Coronary artery (tissue), 2 donors: ENCODE results near the gene SYT14.
"Not testable (repeated sequence)": the region's sequence is repeated elsewhere in the genome, so short reads cannot be mapped to it uniquely, and the experiment has no call there.

Experiments used
- DNase-seq: peaks from one replicate; pipeline ENCODE4 v3.0.0-alpha.2; 2017; ENCODE audit warnings: low spot score
- H3K27ac ChIP-seq, 2 donors: fragments of 200-600 bp; sonication (generic); one replicate each; pipeline ENCODE4 v1.5.1; 2016 to 2019
- H3K4me3 ChIP-seq: fragments of 200-600 bp; sonication (generic); 2 replicates; pipeline ENCODE4 v1.5.1; 2016; ENCODE audit warnings: mild to moderate bottlenecking, moderate library complexity
- TF ChIP-seq, protein P1 (sequence below): fragments of 200-600 bp; sonication (generic); IDR thresholded peaks from one replicate; pipeline ENCODE4 v1.5.1; 2019; ENCODE audit warnings: antibody characterized with exemption

SYT14 gene

DNA sequence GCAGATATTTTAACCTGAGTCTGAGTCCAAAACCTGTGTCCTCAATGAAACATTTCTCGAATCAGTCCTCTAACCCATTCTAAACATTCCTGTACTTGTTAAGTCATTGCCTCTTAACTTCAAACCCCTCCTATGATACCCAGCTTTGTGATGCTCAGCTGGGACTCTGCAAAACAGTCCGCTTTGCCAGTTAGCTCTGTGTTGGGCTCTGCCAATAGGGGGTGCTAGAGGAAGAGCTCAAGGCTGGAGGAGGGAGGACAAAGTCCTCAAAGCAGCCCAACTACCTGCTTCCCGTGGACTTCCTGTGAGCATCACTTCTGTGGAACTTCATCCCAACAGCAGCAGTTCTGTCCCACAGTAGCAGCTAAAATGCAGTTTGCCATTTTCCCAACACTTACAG lies 38.1 kb upstream of the SYT14 start:
- no peak overlapping the region for H3K4me3 ChIP-seq
- TF ChIP-seq, protein P1, sequence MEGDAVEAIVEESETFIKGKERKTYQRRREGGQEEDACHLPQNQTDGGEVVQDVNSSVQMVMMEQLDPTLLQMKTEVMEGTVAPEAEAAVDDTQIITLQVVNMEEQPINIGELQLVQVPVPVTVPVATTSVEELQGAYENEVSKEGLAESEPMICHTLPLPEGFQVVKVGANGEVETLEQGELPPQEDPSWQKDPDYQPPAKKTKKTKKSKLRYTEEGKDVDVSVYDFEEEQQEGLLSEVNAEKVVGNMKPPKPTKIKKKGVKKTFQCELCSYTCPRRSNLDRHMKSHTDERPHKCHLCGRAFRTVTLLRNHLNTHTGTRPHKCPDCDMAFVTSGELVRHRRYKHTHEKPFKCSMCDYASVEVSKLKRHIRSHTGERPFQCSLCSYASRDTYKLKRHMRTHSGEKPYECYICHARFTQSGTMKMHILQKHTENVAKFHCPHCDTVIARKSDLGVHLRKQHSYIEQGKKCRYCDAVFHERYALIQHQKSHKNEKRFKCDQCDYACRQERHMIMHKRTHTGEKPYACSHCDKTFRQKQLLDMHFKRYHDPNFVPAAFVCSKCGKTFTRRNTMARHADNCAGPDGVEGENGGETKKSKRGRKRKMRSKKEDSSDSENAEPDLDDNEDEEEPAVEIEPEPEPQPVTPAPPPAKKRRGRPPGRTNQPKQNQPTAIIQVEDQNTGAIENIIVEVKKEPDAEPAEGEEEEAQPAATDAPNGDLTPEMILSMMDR, result no peak
- no peak overlapping the region for H3K27ac ChIP-seq
- no peak for DNase-seq

DNA sequence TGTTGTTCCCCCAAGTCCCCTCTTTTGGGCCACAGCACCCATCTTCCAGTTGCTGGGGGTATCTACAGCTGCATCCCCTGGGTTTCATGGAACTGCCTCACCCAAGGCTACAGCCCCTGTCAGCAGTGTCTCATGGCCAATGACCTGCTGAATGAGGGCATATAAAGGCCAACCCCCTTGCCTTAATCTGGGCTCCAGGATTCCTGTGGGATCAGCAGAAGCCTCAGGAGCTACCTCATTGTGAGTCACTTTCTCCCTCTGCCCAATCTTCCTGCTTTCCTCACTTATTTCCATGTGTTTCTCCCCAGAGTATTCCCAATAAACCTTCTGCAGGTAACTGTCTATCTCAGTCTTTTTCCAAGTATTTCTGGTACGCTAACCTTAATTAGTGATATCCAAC lies 37.3 kb upstream of the SYT14 start:
- TF ChIP-seq, protein P1, result no peak
- no peak overlapping the region for H3K4me3 ChIP-seq
- no peak overlapping the region for H3K27ac ChIP-seq
- DNase-seq, result no peak

DNA sequence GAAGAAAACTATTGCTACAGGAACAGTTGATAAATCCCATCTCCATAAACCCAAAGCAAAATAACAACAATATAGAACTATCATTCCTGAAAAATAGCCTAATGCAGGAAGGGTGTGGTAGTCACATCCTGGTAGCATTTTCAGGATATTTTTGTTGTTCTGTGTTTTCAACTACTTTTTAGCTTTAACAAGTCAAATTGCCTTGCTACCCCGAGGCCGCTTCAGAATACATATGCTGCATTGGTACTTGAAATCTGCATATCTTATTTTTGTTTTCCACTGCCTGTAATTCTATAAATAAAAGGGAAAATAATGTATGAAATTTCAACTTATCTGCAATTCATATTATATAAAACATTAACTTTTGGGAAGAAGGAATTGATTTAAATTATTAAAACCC lies 36.8 kb upstream of the SYT14 start:
- H3K27ac ChIP-seq, result no peak overlapping the region
- TF ChIP-seq, protein P1, result no peak
- DNase-seq, result no peak
- no peak overlapping the region for H3K4me3 ChIP-seq

DNA sequence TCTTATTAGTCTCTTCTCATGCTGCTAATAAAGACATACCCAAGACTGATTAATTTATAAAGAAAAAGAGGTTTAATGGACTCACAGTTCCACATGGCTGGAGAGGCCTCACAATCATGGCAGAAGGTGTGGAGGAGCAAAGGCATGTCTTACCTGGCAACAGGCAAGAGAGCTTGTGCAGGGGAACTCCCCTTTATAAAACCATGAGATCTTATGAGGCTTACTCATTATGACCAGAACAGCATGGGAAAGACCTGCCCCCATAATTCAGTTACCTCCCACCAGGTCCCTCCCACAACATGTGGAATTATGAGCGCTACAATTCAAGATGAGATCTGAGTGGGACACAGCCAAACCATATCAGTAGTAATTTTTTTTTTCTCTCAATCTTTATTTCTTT lies 33.2 kb upstream of the SYT14 start:
- not testable (repeated sequence) for H3K27ac ChIP-seq, DNase-seq

DNA sequence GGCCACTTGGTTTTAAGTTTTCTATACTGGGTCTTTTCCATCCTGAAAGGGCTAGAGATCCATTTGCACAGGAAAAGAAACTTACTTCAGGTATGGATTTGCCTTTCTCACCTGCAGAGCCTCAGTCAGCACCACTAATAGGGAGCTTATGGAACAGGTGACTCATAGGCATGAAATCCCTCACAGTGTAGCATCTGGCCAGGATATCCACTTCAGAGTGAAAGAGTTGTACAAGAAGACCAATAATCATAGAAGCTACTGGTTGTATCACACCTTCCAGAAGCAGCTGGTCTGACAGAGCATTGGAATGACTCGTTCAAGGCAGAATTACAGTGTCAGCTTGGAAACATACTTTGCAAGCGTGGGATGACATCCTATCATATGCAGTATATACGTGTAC lies 26.3 kb upstream of the SYT14 start:
- no peak overlapping the region for H3K4me3 ChIP-seq
- TF ChIP-seq, protein P1, result no peak
- no peak for DNase-seq
- no peak overlapping the region for H3K27ac ChIP-seq

More for the DNA sequence above, 33.2 kb upstream of the SYT14 start:
- not testable (repeated sequence) for H3K4me3 ChIP-seq

DNA sequence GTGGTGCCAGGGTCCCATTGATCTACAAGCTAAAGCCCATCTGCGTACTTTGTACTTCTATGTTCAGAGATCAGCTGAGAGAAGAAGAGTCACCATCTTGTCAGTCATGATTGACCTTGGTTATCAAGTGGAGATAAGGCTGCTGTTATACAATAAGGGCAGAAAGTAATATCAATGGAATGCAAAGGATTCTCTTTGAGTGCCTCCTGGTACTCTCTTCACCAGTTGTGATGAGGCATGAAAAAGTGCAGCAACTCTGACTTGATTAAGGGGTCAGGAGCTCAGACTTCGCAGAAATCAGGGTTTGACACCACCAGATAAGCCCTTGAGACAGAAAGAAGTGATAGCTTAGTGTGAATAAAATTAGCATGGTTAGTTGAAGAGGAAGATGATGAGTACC lies 25.7 kb upstream of the SYT14 start:
- DNase-seq, result no peak

DNA sequence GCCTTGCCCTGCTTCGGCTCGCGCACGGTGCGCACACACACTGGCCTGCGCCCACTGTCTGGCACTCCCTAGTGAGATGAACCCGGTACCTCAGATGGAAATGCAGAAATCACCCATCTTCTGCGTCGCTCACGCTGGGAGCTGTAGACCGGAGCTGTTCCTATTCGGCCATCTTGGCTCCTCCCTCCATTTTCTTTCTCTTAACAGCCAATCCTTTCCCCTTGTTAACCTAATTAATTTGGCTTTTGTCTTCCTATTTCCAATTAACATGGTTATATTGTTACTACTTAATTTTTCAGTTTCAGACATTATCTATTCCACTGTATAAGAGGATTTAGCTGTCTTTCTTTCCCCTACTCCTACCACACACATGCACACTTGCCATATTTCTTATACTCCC lies 18.4 kb upstream of the SYT14 start:
- not testable (repeated sequence) for H3K27ac ChIP-seq, DNase-seq, H3K4me3 ChIP-seq

More for the DNA sequence above, 25.7 kb upstream of the SYT14 start:
- no peak overlapping the region for H3K27ac ChIP-seq
- H3K4me3 ChIP-seq, result no peak overlapping the region
- TF ChIP-seq, protein P1, result no peak

DNA sequence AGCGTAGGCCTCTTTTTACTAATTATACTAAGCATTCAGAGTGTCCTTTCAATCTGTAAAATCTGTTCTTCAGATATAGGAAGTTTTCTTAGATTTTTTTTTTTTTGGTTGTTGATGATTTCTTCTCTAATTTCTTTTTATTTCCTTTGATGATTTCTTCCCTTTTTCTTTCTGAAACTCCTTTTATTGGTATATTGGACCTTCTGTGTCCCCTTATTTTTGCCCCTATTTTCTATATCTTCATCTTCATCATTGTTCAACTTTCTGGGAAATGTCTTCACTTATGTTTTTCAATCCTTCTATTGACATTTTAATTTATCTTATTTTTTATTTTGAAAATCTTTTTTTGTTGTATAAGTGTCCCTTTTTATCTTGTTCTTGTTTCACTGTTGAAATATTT lies 17.2 kb upstream of the SYT14 start:
- no peak overlapping the region for H3K4me3 ChIP-seq
- DNase-seq, result no peak
- no peak overlapping the region for H3K27ac ChIP-seq
- TF ChIP-seq, protein P1, result no peak
